Endothelial cell of umbilical vein (primary cell): ENCODE data around the gene JAKMIP3. TPM values are rescaled to one million over a fixed set of nuclear protein-coding genes. Genes with fewer than 3 reads are reported as not detected.

Experiments
- BruUV-seq: library from RNA; stranded (reverse); fragments of 400-500 nt; replicated peaks from 2 replicates; lab custom pipeline; 2021; lab: Mats Ljungman, UMichigan
- CTCF ChIA-PET: fragments of 300-600, 350-600 bp; sonication (Branson Sonifier 250); formaldehyde crosslinking; loops from one replicate; lab custom pipeline; 2021; ENCODE audit warnings: antibody characterized with exemption, inconsistent platforms; lab: Charles Lee
- POLR2A ChIA-PET: fragments of 300-600, 350-600 bp; sonication (Branson Sonifier 250); formaldehyde crosslinking; loops from one replicate; lab custom pipeline; 2021; ENCODE audit warnings: antibody characterized with exemption, inconsistent platforms; lab: Charles Lee
- DNase-seq: peaks from one replicate; pipeline ENCODE4 v3.0.0-alpha.2; 2011; ENCODE audit warnings: low read depth, low spot score
- FAIRE-seq: peaks from 2 replicates; lab custom pipeline; 2011; peaks lifted over from hg19 to GRCh38; lab: Jason Lieb, UNC
- H2AFZ ChIP-seq: 2 replicates; pipeline ENCODE4 v1.6.0; 2012; ENCODE audit warnings: low read depth, low read length, control low read depth, inconsistent platforms
- H3K27ac ChIP-seq: 2 replicates; pipeline ENCODE4 v1.5.1; 2011; ENCODE audit warnings: low read depth, mild to moderate bottlenecking, control low read depth, low read length, moderate library complexity; ENCODE audit not compliant: insufficient read depth
- H3K27me3 ChIP-seq, 2 experiments: 2 replicates each; pipeline versions ENCODE4 v1.6.0 to v1.6.1; 2011; ENCODE audit warnings: low read length in 2 of 2, mixed read lengths in 1 of 2; ENCODE audit not compliant: control insufficient read depth in 2 of 2, insufficient read depth in 2 of 2
- H3K36me3 ChIP-seq, 2 experiments: 2 replicates in 1 of 2; 3 replicates in 1 of 2; pipeline ENCODE4 v1.5.1; 2011; ENCODE audit warnings: low read length in 2 of 2, mild to moderate bottlenecking in 1 of 2, moderate library complexity in 1 of 2; ENCODE audit not compliant: control insufficient read depth in 2 of 2, insufficient read depth in 2 of 2; ENCODE audit errors: extremely low read depth in 1 of 2
- H3K4me1 ChIP-seq: 3 replicates; pipeline ENCODE4 v1.5.1; 2011; ENCODE audit warnings: mild to moderate bottlenecking, low read length; ENCODE audit not compliant: control insufficient read depth, insufficient read depth; ENCODE audit errors: extremely low read depth
- H3K4me2 ChIP-seq: 2 replicates; pipeline ENCODE4 v1.6.1; 2011; ENCODE audit warnings: low read length, control low read depth, mixed read lengths; ENCODE audit not compliant: insufficient read depth
- H3K4me3 ChIP-seq, 3 experiments: fragments of 200-600 bp in 1 of 3; sonication (generic), shearing (Covaris generic) in 1 of 3; replicated peaks in 1 of 3; 2 replicates each; pipeline ENCODE4 v1.5.1; 2011 to 2016; ENCODE audit warnings: control low read depth in 3 of 3, low read length in 3 of 3, mild to moderate bottlenecking in 2 of 3, inconsistent platforms in 1 of 3, low read depth in 1 of 3, moderate library complexity in 1 of 3; ENCODE audit not compliant: insufficient read depth in 1 of 3
- H3K79me2 ChIP-seq: 2 replicates; pipeline ENCODE4 v1.6.0; 2012; ENCODE audit warnings: low read length, inconsistent platforms; ENCODE audit not compliant: control insufficient read depth, insufficient read depth
- H3K9ac ChIP-seq: replicated peaks from 2 replicates; pipeline ENCODE3; 2011; ENCODE audit warnings: low read length, control low read depth; ENCODE audit not compliant: insufficient read depth; ENCODE audit errors: extremely low read depth
- H3K9me1 ChIP-seq: replicated peaks from 3 replicates; pipeline ENCODE4 v1.6.0; 2011; ENCODE audit warnings: mild to moderate bottlenecking, low read length; ENCODE audit not compliant: control insufficient read depth, insufficient read depth; ENCODE audit errors: extremely low read depth
- H3K9me3 ChIP-seq: replicated peaks from 2 replicates; pipeline ENCODE4 v1.5.1; 2012; ENCODE audit warnings: low read length, inconsistent platforms; ENCODE audit not compliant: control insufficient read depth, insufficient read depth
- H4K20me1 ChIP-seq: replicated peaks from 2 replicates; pipeline ENCODE3; 2011; ENCODE audit warnings: mild to moderate bottlenecking, low read length; ENCODE audit not compliant: control insufficient read depth, insufficient read depth; ENCODE audit errors: extremely low read depth
- EZH2 ChIP-seq: IDR thresholded peaks from 2 replicates; pipeline ENCODE4 v1.6.1; 2012; ENCODE audit warnings: borderline replicate concordance, low read depth, mild to moderate bottlenecking, moderate library complexity, low read length, inconsistent platforms; ENCODE audit not compliant: severe bottlenecking
- FOS ChIP-seq: IDR thresholded peaks from 2 replicates; pipeline ENCODE4 v1.6.1; 2011; ENCODE audit warnings: mild to moderate bottlenecking, low read length, moderate library complexity, borderline replicate concordance; ENCODE audit not compliant: insufficient read depth
- GATA2 ChIP-seq: IDR thresholded peaks from 2 replicates; pipeline ENCODE4 v1.7.0; 2011; ENCODE audit warnings: low read depth, mild to moderate bottlenecking, moderate library complexity, mixed read lengths, low read length; ENCODE audit not compliant: insufficient read length, insufficient read depth
- JUN ChIP-seq: IDR thresholded peaks from 2 replicates; pipeline ENCODE4 v1.6.1; 2011; ENCODE audit warnings: borderline replicate concordance, low read depth; ENCODE audit not compliant: insufficient read length, insufficient read depth
- MYC ChIP-seq: IDR thresholded peaks from one replicate; pipeline ENCODE4 v1.6.1; 2011; ENCODE audit warnings: mild to moderate bottlenecking, low read depth, low read length
- POLR2A ChIP-seq: IDR thresholded peaks from 2 replicates; pipeline ENCODE4 v1.6.1; 2012; ENCODE audit warnings: low read depth, mild to moderate bottlenecking, control low read depth, low read length
- POLR2AphosphoS5 ChIP-seq: IDR thresholded peaks from 2 replicates; pipeline ENCODE4 v1.6.1; 2012; ENCODE audit warnings: low read depth, mild to moderate bottlenecking, control low read depth, low read length, moderate library complexity; ENCODE audit not compliant: insufficient read depth
- dilution Hi-C: fragments of 300-500 bp; cut with MboI; formaldehyde crosslinking; loops from one replicate; pipeline ENCODE4 v1.15.0; 2019; ENCODE audit warnings: low sequenced_read_pairs; ENCODE audit not compliant: extremely low pct_ligation_motif_present
- intact Hi-C: fragments of 100-400 bp; cut with micrococcal nuclease; formaldehyde crosslinking; loops from one replicate; pipeline ENCODE4 v1.10.0; 2022
- polyA plus RNA-seq, 4 experiments: library from polyadenylated mRNA; depleted of rRNA in 3 of 4; stranded (reverse) in 3 of 4; unstranded in 1 of 4; fragments of >200 nt; gene quantifications; 2 replicates each; pipeline versions ENCODE4 v1.2.1 to v1.2.3, GENCODE V29; 2011 to 2012; ENCODE audit warnings: missing spikeins in 1 of 4
- total RNA-seq: library from RNA; stranded (reverse); gene quantifications from 2 replicates; pipeline ENCODE4 v1.2.3, GENCODE V29; 2021
- TF ChIP-seq, protein P1 (sequence below): IDR thresholded peaks from 2 replicates; pipeline ENCODE4 v1.6.1; 2011; ENCODE audit not compliant: insufficient read depth, insufficient read length
- TF ChIP-seq, protein P2 (sequence below), 2 donors: IDR thresholded peaks; 1 replicate in 1 of 2; 2 replicates in 1 of 2; pipeline ENCODE4 v1.5.1; 2011; ENCODE audit warnings: low read length in 2 of 2, mild to moderate bottlenecking in 2 of 2, moderate library complexity in 2 of 2, control low read depth in 1 of 2, inconsistent platforms in 1 of 2, low read depth in 1 of 2; ENCODE audit not compliant: insufficient read depth in 1 of 2; ENCODE audit errors: extremely low read depth in 1 of 2

Gene JAKMIP3
- total and polyA plus RNA-seq, 2 donors (not counting 3 experiments of a cell fraction or from before 2014, with no cell fraction given) = 0.01 TPM; not detected in 1

DNA sequence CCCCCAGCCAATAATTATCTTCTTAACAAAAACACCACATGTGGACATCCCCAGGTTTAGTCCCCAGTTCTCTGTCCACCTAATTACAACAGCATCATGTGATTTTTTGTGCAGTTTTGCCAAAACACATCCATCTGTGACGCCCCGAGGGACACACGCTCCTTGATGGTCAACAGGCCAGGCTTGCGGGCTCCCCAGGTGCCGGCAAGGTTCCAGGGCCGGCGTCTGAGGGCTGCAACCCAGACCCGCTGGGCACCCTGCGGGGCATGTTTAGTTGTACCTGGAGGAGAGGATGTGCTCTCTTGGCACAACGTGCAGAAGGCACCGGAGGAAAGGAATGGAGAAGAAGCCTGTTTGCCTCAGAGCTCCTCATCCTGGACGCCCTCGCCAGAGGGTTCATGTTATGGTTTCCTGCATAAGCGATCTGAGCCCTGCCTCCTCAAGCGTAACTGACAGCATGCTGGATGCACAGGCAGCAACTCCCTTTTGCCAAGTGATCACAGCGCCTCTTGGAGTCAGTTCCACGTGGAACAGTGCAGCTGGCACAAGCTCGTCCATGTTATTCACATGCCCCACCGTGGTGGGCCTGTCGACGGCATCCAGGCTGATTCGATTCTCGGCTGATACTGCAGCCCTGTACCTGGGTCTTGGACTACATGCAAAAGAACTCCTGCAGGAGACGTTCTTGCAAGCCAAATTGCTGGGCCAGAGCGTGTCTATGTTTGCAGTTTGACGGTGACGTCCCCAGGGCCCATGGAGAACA, 41.6 kb downstream of the JAKMIP3 start:
- Histone ChIP-seq H3K9ac (no peak overlapping the region), H3K4me3 (no peak overlapping the region), H3K9me1 (no peaks in the 10 kb centered on the region), H4K20me1 (no peaks in the 10 kb centered on the region), H3K36me3 (no peaks in the 10 kb centered on the region), H3K27me3 (no peaks in the 10 kb centered on the region), H3K27ac (no peak overlapping the region), H3K79me2 (no peaks in the 10 kb centered on the region), H3K9me3 (no peaks in the 10 kb centered on the region), H3K4me1 (no peaks in the 10 kb centered on the region), H3K4me2 (no peak overlapping the region), H2AFZ (no peak overlapping the region)
- intact Hi-C loops (no loop called here), dilution Hi-C loops (no loop called here)
- ChIA-PET POLR2A (no interaction called here), CTCF (no interaction called here)
- TF ChIP-seq POLR2A (no peak), POLR2AphosphoS5 (no peak), MYC (no peak), GATA2 (no peak), JUN (no peak), EZH2 (no peak), FOS (no peak)
- TF ChIP-seq, protein P1, sequence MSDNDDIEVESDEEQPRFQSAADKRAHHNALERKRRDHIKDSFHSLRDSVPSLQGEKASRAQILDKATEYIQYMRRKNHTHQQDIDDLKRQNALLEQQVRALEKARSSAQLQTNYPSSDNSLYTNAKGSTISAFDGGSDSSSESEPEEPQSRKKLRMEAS = no peak
- TF ChIP-seq, protein P2, sequence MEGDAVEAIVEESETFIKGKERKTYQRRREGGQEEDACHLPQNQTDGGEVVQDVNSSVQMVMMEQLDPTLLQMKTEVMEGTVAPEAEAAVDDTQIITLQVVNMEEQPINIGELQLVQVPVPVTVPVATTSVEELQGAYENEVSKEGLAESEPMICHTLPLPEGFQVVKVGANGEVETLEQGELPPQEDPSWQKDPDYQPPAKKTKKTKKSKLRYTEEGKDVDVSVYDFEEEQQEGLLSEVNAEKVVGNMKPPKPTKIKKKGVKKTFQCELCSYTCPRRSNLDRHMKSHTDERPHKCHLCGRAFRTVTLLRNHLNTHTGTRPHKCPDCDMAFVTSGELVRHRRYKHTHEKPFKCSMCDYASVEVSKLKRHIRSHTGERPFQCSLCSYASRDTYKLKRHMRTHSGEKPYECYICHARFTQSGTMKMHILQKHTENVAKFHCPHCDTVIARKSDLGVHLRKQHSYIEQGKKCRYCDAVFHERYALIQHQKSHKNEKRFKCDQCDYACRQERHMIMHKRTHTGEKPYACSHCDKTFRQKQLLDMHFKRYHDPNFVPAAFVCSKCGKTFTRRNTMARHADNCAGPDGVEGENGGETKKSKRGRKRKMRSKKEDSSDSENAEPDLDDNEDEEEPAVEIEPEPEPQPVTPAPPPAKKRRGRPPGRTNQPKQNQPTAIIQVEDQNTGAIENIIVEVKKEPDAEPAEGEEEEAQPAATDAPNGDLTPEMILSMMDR (IDR thresholded peaks at IDR 0.05; ENCODE audit: extremely low read depth in 1 of 2, insufficient read depth in 1 of 2, low read depth in 1 of 2, low read length in 2 of 2) = no peak
- DNase-seq (no peak), FAIRE-seq (no peak)
- no TSS peak for BruUV-seq
